ENCODE results near the gene AFTPH.
"Not testable (repeated sequence)": the region's sequence is repeated elsewhere in the genome, so short reads cannot be mapped to it uniquely, and the experiment has no call there.

Gene AFTPH

DNA sequence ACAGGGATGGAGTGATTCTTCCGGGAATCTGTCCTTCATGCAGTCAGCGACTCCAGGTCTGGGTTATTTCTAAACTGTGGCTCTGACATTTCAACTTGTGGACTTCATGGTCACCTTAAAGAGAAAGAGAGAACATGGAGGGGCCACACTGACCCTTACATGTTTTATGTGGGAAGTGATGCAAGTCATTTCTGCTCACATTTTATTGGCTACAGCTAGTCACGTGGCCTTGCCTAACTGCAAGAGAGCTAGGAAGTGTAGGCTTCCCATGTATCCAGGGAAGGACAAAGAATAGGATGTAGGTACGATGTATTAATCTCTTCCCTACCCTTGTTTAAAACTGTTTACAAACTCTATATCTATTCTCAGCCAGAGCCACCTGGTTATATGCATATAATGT lies 30.3 kb upstream of the AFTPH start:
- no peak for DNase-seq (ENCODE audit: low read depth)

DNA sequence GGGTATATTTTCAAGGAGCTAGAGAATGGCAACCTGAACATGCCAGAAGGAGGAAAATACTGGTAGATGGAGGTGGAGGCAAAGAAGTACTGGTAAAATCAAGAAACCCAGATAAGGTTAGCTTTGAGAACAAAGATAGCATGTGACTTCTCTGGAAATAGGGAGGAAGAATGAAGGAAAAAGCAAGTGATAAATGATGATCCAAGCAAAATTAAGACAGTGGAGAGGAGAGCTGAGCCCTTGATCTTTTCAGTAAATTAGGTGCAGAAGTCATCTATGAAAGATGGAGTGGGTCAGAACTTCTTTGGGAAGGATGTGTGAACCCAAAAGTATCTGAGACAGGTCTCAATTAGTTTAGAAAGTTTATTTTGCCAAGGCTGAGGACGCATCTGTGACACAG lies 25.7 kb upstream of the AFTPH start:
- DNase-seq (ENCODE audit: low read depth) = no peak

GRCh38 chr2:64500549-64500948 lies 23.6 kb upstream of the AFTPH start:
- DNase-seq (ENCODE audit: low read depth) = no peak

- DNase-seq (ENCODE audit: low read depth) = no peak
Observed at GRCh38 chr2:64501946-64502345, 22.2 kb upstream of the AFTPH start.

DNA sequence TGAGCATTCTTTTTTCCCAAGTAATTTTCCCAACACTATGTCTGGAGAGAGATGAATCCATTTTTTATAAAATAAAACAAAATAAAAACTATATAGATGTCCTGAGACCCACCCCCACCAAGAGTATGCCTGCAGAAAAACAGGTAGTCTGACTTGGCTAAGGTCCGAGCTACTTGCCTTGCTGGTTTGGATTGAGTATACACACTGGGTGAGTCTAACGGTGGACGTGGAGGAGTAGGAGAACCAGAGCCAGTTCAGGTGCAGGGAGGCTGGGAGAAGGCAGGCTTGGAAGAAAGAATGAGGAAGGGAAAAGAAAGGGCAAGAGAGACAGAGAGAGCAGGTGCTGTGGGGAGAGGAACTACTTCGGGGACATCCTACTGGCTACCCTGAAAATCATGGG lies 21.3 kb upstream of the AFTPH start:
- no peak for DNase-seq (ENCODE audit: low read depth)

DNA sequence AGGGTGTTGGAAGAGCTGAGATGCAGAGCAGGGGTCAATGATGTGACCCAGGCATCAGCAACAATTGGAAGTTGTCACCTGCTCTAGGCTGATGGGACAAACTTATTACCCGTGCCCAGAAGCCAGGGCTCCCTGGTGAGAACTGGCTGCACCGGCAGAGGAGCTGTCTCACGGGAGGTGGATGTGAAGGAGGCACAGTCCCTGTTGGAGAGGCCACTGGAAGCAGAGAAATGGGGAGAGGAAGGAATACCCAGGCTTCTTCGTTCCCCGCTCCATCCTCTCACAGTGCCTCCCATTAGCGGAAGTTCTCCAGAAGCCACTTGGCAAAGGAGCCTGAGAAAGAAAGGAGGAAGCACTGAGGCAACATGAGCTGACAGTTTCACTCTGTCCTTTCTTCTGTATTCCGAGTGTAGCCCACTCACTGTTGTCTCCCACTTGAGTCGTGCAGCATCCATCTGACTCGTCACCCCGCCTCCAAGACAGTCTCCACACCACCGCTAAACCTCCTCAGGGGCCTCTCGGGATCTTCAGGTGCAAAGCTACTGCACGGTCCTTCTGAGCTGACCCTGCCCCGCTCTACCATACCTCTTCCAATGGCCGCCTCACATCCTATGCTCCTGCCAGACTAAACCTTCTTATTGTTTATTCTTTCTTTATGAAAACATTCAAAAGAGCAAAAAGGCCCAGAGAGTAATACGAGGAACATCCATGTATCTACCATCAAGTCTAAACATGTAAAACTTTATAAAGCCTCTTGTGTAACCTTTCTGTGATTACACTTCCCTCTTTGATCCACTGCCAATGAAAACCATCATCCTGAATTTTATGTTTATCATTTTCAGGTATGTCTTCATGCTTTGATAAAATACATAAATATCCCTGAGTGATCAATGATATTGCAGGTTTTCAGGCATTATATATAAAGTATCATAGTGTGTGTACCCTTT lies 19.1 kb upstream of the AFTPH start:
- no peak for DNase-seq (ENCODE audit: low read depth)

GRCh38 chr2:64506686-64507085 lies 17.4 kb upstream of the AFTPH start:
- DNase-seq (ENCODE audit: low read depth) = no peak

DNA sequence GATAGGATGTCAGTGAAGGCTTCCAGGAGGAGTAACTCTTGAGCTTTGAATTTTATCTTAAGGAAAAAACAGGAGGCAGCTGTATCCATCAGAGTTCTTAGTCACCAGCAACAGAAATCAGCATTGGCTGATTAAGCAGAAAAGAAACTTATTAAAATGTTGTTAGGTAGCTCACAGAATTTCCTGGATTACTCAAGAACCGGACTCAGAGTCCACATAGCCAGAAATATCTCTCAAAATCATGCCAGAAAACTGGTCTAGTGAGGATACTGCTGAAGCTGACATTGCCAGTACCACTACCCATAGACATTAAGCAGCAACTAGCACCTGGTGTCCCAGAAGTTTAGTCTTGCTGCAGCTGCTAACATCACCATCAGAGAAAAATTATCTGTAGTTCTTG lies 10.1 kb upstream of the AFTPH start:
- no peak for DNase-seq (ENCODE audit: low read depth)

- no peak for DNase-seq (ENCODE audit: low read depth)
Observed at GRCh38 chr2:64515086-64515485, 9.0 kb upstream of the AFTPH start.

- DNase-seq (ENCODE audit: low read depth) = no peak
Observed at GRCh38 chr2:64516651-64517510, 7.2 kb upstream of the AFTPH start.

- DNase-seq (ENCODE audit: low read depth) = no peak
Observed at GRCh38 chr2:64517511-64517884, 6.6 kb upstream of the AFTPH start.

- peak; percentile 80 for DNase-seq (ENCODE audit: low read depth)
Observed at GRCh38 chr2:64522843-64523428, 1.2 kb upstream of the AFTPH start.

DNA sequence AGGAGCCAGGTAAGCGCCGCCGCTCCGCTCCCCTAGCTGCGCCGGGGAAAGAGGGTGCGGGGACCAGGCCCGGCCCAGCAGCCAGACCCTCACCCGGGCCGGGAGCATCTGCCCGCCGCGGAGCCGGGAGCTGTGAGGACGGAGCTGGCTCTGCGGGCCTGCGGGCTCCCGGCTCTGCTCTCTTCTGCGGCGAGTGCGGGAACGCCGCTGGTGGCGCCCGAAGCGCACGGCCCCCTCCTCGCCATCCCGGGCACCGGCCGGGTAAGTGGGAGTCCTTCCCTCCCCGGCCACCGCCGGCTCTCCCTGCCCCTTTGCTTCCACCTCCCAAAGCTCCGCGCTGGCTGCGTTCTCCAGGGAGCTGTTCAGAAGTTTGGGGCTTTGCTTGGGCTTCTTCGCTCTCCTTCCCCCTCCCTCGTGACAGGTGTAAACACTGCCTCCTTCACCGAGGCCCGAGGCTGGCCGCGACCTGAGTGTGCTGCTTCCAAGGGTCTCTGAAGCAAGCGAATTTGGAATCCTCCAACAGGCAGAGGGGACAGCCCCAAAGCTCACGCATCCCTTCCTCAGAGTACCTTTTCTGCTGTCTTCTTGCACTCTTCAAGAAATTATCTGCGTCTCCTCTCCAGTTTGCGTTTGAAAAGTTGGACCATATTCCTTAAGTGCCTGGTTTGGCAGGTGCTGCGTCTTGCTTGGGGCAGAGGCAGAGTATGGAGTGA lies 632 bp downstream of the AFTPH start:
- peak; percentile 1 for DNase-seq (ENCODE audit: low read depth)

- DNase-seq (ENCODE audit: low read depth) = peak; percentile 3
Observed at GRCh38 chr2:64525317-64525613, 1.1 kb downstream of the AFTPH start.

DNA sequence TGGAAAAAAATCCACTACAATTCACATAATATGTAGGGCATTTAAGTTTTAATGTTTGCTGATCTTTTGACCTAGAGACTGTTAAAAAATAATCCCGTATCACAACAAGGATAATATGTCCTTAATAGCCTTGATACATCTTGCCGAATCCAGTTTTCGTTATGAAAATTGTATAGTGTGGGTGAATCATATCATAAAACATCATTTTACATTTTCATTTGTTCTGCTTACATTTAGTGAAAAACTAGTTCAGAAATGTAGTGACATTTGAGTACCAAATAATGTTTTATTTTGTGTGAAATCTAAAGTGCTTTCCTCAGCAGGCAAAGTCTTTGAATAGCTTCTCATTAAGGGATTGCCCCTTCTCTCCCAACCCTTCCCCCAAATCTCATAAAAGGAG lies 1.9 kb downstream of the AFTPH start:
- DNase-seq (ENCODE audit: low read depth) = no peak

DNA sequence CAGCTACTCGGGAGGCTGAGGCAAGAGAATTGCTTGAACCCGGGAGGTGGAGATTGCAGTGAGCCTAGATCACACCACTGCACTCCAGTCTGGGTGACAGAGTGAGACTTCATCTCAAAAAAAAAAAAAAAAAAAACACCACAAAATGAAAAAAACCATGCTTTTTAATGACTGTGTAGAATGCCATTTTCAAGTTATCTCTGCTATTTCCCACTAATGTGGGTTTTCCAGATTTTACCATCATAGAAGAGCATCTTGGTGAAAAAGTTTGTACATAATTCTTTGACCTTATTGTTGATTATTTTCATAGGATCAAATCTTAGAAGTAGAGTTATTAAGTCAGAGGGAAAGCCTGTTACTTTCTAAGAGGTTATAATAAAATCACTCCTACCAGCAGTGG lies 6.8 kb downstream of the AFTPH start:
- not testable (repeated sequence) for DNase-seq (ENCODE audit: low read depth)

DNA sequence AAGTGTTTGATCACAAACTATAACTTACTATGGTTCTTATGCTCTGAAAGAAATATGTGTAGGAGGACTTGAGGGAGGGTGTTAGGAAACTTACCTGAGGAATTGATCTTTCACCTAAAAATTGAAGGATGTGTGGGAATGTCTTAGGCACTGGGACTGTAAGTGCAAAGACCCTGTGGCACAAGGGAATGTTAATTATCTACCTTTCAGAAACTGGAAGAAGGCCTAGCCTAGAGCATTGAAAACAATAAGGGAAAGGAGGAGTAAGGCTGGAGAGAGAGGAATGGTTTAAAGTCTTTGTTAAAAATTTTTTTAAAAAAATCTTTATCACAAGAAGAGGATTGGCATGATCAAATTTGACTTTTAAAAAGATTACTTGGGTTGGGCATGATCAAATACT lies 7.9 kb downstream of the AFTPH start:
- no peak for DNase-seq (ENCODE audit: low read depth)

GRCh38 chr2:64533882-64534281 lies 9.8 kb downstream of the AFTPH start:
- DNase-seq (ENCODE audit: low read depth) = no peak

DNA sequence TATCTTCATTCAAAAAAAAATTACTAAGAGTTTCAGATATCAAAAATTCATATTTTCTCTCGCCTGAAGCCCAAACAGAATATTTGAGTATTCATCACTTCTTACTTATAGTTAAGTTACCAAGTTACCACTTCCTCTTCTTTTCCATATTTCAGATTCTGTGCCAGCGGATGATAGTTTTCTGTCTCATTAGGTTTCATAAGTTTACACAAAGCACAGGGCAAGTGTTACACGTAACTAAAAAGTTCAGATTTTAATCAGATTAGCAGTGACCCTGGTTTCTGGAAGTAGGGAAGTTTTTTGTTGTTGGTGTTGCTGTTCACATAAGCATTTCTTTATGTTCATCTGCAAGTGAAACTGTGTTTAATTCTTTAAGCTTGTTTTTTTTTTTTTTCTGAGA lies 10.2 kb downstream of the AFTPH start:
- no peak for DNase-seq (ENCODE audit: low read depth)

- DNase-seq (ENCODE audit: low read depth) = no peak
Observed at GRCh38 chr2:64535024-64535423, 10.9 kb downstream of the AFTPH start.

GRCh38 chr2:64537991-64538390 lies 13.9 kb downstream of the AFTPH start:
- no peak for DNase-seq (ENCODE audit: low read depth)

GRCh38 chr2:64538764-64539433 lies 14.8 kb downstream of the AFTPH start:
- no peak for DNase-seq (ENCODE audit: low read depth)
